NCI-H446 (cell line): ENCODE measurements around the gene ZNF837.
"Not testable (repeated sequence)": the region's sequence is repeated elsewhere in the genome, so short reads cannot be mapped to it uniquely, and the experiment has no call there.

Experiments used
- DNase-seq, 2 experiments: peaks; one replicate each; lab custom pipeline; 2025; lab: John Stamatoyannopoulos, UW

The ZNF837 gene

DNA sequence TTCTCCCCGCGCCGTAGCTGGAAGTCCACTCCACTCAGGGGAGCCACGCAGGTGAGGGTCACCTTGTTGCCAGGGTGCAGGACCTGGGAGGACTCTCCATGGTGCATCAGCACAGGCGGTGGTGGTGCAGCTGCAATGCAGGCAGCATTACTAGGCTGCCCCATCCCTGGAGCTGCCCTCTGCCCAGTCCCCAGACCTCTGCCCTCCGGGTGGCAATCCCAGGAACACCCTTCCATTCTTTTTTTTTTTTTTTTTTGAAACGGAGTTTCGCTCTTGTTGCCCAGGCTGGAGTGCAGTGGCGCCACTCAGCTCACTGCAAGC is 29.3 kb downstream of the ZNF837 start:
- DNase-seq, result no peak

GRCh38 chr19:58350871-58351557 is 29.8 kb downstream of the ZNF837 start:
- DNase-seq, result no peak

DNA sequence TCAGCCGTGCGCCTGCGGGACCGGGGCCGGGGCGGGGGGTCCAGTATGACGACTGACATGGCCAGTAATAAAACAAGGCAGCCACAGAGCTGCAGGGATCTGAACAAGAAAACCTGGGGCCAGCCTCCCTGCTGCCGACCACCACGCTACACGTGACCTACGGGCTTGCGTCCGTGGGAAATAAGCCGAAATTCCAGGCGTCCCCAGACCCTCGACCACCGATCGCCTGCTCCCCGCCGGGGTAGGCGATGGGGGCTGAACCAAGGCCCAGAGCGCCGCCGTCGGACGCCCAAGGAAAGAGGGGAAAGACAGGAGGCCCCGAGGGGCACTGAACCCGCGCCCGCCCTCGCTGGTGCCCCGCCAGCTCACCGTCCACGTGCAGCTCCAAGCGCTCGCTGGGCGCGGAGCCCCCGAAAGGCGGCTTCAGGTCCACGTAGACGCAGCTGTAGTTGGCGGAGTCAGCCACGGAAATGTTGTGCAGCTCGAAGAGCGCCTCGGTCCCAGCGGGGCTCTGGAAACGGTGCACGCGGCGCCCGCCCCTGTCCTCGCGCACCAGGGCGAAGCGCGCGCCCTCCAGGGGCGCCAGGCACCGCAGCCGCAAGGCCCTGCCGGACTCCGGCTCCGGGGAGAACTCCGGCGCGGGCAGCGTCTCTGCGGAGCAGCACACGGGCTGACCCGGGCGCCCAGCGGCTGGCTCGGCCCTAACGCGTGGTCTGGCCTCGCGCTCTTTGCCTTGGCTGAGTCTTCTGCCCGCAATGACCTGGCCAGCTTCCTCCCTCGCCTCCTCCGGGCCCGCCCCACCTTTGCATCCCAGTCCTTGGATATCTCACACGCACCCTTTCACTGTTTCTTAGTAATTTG is 30.6 kb downstream of the ZNF837 start:
- no peak for DNase-seq

DNA sequence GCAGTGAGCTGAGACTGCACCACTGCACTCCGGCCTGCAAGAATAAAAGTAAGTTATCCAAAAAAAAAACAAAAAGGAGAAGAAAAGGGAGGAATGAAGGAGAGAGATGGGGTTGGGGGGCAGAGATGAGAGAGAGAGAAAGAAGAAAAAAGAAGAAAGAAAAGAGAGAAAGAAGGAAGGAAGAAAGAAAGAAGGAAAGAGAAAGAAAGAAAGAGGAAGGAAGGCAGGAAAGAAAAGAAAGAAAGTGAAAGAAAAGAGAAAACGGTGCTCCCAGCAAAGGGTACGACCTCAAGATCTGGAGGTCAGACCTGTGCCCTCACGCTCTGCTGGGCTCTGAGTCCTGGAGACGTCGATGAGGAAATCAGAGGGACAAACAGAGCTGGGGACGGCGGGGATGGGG is 31.2 kb downstream of the ZNF837 start:
- no peak for DNase-seq

DNA sequence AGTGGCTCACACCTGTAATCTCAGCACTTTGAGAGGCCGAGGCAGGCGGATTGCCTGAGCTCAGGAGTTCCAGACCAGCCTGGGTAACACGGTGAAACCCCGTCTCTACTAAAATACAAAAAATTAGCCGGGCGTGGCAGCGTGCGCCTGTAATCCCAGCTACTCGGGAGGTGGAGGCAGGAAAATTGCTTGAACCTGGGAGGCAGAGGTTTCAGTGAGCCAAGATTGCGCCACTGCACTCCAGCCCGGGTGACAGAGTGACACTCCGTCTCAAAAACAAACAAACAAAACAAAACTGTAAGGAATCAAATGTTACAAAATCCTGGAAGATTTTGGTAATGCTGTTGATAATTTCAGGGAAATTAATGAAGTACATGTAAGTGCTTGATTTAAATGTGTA is 32.8 kb downstream of the ZNF837 start:
- DNase-seq, result not testable (repeated sequence)

DNA sequence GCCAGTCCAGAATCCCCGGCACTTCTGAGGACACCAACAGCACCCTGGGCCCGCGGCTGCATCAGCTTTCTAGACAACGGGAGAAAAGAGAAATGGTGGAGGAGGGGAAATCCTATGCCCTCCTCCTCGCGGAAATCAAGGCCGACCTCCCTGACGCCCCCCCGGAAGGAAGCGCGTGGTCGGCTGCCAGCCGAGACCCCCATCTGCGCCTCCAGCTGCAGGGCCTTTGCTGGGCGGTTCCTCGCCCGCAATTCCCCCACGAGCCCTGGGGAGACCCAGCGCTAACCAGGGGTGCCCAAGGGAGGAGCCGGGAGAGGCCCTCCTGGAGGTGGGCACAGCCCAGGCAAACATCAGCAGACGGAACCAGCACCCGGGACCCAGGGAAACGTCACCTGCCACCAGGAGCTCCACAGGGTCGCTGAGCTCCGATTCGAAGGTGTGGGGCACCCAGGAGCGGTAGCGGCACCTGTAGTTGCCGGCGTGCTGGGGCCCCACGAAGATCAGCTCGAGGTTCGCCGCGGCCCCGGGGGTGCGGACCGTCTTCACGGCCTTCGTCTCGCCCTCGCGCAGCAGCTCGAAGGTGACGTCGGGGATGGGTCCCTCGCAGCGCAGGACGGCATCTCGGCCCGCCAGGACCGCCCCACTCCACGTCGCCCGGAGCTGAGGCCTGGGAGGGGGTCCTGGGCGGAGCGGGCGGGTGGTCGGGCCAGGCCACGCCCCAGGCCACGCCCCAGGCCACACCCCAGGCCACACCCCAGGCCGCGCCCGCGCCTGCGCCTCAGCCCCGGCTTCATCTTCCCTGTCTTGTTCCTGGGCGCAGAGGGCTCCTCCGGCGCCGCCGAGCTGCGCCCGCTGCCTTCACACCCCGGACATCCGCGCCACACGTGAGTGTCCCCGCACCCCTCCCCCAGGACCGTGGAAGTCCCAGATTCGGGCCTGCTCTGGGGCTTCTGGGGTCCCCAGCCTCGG is 33.6 kb downstream of the ZNF837 start:
- DNase-seq, result peak; percentile 51 to 85

- no peak for DNase-seq
These were observed 35.3 kb downstream of the ZNF837 start for GRCh38 chr19:58345558-58345957.

GRCh38 chr19:58338825-58339558 is 41.8 kb downstream of the ZNF837 start:
- no peak for DNase-seq

DNA sequence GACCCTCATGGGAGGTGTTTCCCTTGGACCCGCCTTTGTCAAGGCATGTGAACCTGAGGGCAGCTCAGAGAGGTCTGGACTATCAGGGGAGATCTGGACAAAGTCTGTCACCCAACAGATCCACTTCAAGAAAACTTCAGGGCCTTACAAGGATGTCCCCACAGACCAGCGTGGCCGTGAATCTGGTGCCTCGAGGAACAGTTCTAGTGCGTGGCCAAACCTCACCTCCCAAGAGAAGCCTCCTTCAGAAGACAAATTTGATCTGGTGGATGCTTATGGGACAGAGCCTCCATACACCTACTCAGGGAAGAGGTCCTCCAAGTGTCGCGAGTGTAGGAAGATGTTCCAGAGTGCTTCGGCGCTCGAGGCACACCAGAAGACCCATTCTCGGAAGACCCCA is 42.5 kb downstream of the ZNF837 start:
- no peak for DNase-seq

GRCh38 chr19:58336820-58337219 is 44.0 kb downstream of the ZNF837 start:
- DNase-seq, result no peak

DNA sequence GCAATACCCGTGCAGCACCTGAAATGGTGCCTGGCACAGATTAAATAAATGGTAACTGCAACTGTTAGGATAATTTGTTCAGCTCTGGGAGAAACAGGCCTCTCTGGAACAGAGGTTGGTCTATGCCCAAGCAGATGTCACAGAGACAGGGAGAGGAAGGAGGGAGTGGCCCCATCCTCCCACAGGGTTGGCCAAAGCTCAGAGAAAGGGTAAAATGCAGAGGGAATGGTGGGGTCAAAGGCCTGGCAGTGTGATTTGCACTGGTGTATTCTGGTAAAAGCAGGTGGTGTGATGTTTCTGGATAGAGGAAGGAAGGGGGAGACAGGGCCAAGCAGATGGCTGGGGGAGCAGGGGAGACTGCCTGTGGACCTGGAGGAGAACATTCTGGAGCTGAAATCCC is 44.6 kb downstream of the ZNF837 start:
- no peak for DNase-seq

DNA sequence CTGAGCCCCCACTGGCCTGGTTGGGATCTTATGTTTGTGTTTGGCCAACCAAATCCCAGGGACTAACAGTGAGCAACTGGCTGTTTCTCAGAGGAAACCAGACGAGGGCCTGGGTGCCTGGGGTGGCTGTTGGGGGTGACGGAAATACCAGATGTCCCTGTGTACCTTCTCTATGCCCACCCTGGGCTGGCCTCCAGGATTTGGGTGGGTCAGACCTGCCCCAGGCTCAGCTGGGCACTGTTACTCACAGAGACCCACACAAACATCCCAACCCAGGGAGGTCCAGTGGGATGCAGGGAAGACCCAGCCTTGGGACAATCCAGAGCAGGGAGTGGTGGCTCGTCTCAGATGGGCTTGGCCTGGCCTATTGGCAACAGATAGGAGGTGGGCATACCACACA is 45.2 kb downstream of the ZNF837 start:
- no peak for DNase-seq

GRCh38 chr19:58334691-58335249 is 46.1 kb downstream of the ZNF837 start:
- no peak for DNase-seq

DNA sequence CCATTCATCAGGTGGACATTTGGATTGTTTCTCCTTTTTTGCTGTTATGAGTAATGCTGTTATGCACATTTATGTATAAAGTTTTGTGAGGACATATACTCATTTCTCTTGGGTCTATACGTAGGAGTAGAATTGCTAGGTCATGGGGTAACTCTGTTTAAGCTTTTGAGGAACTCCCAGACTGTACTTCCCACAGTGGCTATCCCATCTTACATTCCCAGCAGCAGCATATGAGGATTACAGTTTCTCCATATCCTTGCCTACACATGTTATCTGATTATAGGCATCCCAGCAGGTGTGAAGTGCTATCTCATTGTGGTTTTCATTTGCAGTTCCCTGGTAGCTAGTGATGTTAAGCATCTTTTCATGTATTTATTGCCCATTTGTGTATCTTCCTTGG is 48.1 kb downstream of the ZNF837 start:
- no peak for DNase-seq

GRCh38 chr19:58330458-58330857 is 50.4 kb downstream of the ZNF837 start:
- DNase-seq, result no peak

GRCh38 chr19:58328999-58329398 is 51.8 kb downstream of the ZNF837 start:
- no peak for DNase-seq

DNA sequence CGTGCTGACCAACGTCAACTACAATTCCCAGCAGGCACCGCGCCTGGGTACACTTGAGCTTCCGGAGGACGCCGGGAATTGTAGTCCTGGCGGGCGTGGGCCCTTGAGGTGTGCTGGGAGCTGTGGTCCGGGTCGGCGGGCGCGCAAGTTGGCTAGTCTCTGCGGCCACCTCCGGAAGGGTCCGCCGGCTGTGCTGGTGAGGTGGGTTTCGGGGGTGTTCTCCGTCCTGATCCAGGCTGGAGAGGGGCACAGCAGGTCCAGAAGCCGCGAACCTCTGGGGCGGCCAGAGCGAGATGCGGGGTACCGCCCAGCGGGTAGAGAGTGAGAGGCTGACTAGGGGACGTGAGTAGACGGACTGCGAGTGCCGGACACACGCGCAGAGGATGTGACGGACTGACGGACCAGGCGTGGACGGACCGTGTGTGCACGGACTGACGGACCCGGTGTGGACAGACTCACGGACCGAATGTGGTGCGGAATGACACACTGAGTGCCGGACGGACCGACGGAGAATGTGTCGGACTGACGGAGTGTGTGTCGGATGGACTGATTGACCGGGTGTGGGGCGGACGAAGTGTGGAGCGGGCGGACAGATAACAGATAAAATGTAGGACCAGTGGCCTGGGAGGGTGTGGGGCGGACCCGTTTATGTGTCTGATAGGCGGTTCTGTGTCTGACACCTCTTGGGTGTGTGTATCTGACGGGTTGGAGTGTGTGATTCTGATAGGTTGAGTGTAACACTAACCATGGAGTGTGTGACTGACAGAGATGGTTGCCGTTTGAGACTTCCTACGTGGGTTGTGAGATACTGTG is 53.7 kb downstream of the ZNF837 start, which contains the start of gene ZSCAN22:
Gene ZSCAN22 (plus strand): TSS at position 81 of the 813 bp plus-strand sequence. CDS start 7,809 bp downstream, outside the sequence.
- DNase-seq, result peak; percentile 94 to 96

DNA sequence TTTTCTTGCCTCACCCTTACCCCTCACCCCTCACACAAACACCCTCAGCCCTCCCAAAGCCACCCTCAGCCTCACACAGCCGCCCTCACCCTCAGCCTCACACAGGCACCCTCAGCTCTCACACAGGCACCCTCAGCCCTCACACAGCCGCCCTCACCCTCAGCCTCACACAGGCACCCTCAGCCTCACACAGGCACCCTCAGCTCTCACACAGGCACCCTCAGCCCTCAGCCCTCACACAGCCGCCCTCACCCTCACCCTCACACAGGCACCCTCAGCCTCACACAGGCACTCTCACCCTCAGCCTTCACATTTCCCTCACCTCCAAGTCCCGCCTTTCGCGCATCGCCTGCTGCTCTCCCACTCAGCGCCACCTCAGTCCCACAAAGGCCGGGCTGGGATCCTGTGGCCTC is 54.3 kb downstream of the ZNF837 start:
- no peak for DNase-seq

GRCh38 chr19:58325311-58326022 is 55.4 kb downstream of the ZNF837 start:
- no peak for DNase-seq

DNA sequence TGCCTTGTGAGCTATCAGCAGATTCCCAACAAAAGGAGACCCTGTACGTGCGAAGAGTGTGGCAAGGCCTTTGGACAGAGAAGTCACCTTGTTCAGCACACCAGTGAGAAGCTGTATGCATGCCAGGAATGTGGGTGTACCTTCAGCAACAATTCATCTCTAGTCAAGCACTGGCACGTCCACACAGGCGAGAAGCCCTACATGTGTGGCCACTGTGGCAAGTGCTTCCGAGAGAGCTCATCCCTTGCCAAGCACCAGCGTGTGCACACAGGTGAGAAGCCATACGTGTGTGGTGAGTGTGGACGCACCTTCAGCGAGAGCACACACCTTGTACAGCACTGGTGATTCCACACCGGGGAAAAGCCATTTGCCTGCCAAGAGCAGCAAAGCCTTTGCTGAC is 61.6 kb downstream of the ZNF837 start:
- DNase-seq, result no peak
